ENCODE measurements around the gene FBXO31. TPM values are rescaled to one million over a fixed set of nuclear protein-coding genes. Genes with fewer than 3 reads are reported as not detected.

FBXO31 gene
- total and polyA plus RNA-seq, 8 donors: 6.4 to 1,171 (median 23.8) TPM

GRCh38 chr16:87324411-87325275 lies 58.9 kb downstream of the FBXO31 start:
- peak in 1 of 2 donors; percentile 70 for DNase-seq

GRCh38 chr16:87323727-87324410 lies 59.7 kb downstream of the FBXO31 start:
- DNase-seq: no peak
- H3K27me3 ChIP-seq: no peaks in the 10 kb centered on the region
- TF ChIP-seq CTCF (IDR thresholded peaks at IDR 0.05) (no peak), POLR2AphosphoS5 (IDR thresholded peaks at IDR 0.05) (no peak), EP300 (IDR thresholded peaks at IDR 0.05) (no peak), POLR2A (IDR thresholded peaks at IDR 0.05) (no peak)
- 90 to 94% (median 92%) methylated on average over 17 to 21 of the region's 21 CpGs for WGBS, 5 donors
- no peak overlapping the region for H3K4me3 ChIP-seq
- H3K36me3 ChIP-seq: peaks cover 0 to 29% (median 17%) of the 10 kb centered on the region in 4 donors
- no peak overlapping the region for H3K27ac ChIP-seq
- intact Hi-C loops (cut with DNase I; ENCODE audit: low total_unique reads): loop anchor here (5.0 kb wide), 1 partner anchor 58 kb away; the partner anchor contains the start of gene FBXO31
- H3K4me1 ChIP-seq: peaks cover 0 to 23% (median 15%) of the 10 kb centered on the region in 4 donors
- no peaks in the 10 kb centered on the region for H3K9me3 ChIP-seq

More at GRCh38 chr16:87324411-87325275, 58.9 kb downstream of the FBXO31 start:
- intact Hi-C loops (cut with DNase I; ENCODE audit: low total_unique reads): loop anchor here (5.0 kb wide), 1 partner anchor 58 kb away; the partner anchor contains the start of gene FBXO31
- WGBS, 5 donors: 52 to 57% (median 55%) methylated on average over 18 to 28 of the region's 28 CpGs
- Histone ChIP-seq H3K4me3 (no peak overlapping the region), H3K9me3 (no peaks in the 10 kb centered on the region), H3K36me3 (peaks cover 0 to 37% (median 25%) of the 10 kb centered on the region in 4 donors), H3K4me1 (peaks cover 0 to 22% (median 14%) of the 10 kb centered on the region in 4 donors), H3K27ac (peak overlapping the region in 1 of 5 donors; percentile 3), H3K27me3 (no peaks in the 10 kb centered on the region)
- TF ChIP-seq EP300 (IDR thresholded peaks at IDR 0.05) (no peak), CTCF (IDR thresholded peaks at IDR 0.05) (peak in 5 of 7 experiments; percentile 51 to 85 (median 75))

- 83 to 92% (median 89%) methylated on average over 23 to 35 of the region's 35 CpGs for WGBS, 5 donors
- no peak overlapping the region for H3K4me3 ChIP-seq
- no peak overlapping the region for H3K27ac ChIP-seq
- H3K4me1 ChIP-seq: peaks cover 6 to 31% (median 23%) of the 10 kb centered on the region in 4 donors
- peaks cover 0 to 21% (median 9%) of the 10 kb centered on the region in 4 donors for H3K36me3 ChIP-seq
- intact Hi-C loops (cut with DNase I; ENCODE audit: low total_unique reads): loop anchor here (5.0 kb wide), 1 partner anchor 59 kb away; the partner anchor contains the start of gene FBXO31
- TF ChIP-seq EP300 (IDR thresholded peaks at IDR 0.05) (no peak), POLR2AphosphoS5 (IDR thresholded peaks at IDR 0.05) (no peak), CTCF (IDR thresholded peaks at IDR 0.05) (no peak), POLR2A (IDR thresholded peaks at IDR 0.05) (no peak)
- no peak for DNase-seq
- no peaks in the 10 kb centered on the region for H3K9me3 ChIP-seq
- no peaks in the 10 kb centered on the region for H3K27me3 ChIP-seq
These were observed 60.5 kb downstream of the FBXO31 start for GRCh38 chr16:87322833-87323726.
